ENCODE measurements around the gene ASAP3.

- TF ChIP-seq POLR2A (IDR thresholded peaks at IDR 0.05): no peak
- TF ChIP-seq, protein P1, sequence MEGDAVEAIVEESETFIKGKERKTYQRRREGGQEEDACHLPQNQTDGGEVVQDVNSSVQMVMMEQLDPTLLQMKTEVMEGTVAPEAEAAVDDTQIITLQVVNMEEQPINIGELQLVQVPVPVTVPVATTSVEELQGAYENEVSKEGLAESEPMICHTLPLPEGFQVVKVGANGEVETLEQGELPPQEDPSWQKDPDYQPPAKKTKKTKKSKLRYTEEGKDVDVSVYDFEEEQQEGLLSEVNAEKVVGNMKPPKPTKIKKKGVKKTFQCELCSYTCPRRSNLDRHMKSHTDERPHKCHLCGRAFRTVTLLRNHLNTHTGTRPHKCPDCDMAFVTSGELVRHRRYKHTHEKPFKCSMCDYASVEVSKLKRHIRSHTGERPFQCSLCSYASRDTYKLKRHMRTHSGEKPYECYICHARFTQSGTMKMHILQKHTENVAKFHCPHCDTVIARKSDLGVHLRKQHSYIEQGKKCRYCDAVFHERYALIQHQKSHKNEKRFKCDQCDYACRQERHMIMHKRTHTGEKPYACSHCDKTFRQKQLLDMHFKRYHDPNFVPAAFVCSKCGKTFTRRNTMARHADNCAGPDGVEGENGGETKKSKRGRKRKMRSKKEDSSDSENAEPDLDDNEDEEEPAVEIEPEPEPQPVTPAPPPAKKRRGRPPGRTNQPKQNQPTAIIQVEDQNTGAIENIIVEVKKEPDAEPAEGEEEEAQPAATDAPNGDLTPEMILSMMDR (IDR thresholded peaks at IDR 0.05): no peak
Measured at GRCh38 chr1:23433122-23433521, 50.9 kb downstream of the ASAP3 start.

Measured in adrenal gland (tissue), 5 donors.